AG09309 (cell line): ENCODE measurements around the gene RALGDS.

Experiments used
- DNase-seq: peaks from one replicate; pipeline ENCODE4 v3.0.0-alpha.2; 2010; ENCODE audit warnings: low read depth
- H3K4me3 ChIP-seq: 2 replicates; pipeline ENCODE4 v1.5.1; 2011; ENCODE audit warnings: mild to moderate bottlenecking, low read depth, low read length, moderate library complexity; ENCODE audit not compliant: control insufficient read depth
- CTCF ChIP-seq: IDR thresholded peaks from 2 replicates; pipeline ENCODE4 v1.5.1; 2011; ENCODE audit warnings: mild to moderate bottlenecking, low read depth, low read length, inconsistent platforms; ENCODE audit not compliant: insufficient read depth, control insufficient read depth; ENCODE audit errors: missing control alignments

Gene RALGDS

DNA sequence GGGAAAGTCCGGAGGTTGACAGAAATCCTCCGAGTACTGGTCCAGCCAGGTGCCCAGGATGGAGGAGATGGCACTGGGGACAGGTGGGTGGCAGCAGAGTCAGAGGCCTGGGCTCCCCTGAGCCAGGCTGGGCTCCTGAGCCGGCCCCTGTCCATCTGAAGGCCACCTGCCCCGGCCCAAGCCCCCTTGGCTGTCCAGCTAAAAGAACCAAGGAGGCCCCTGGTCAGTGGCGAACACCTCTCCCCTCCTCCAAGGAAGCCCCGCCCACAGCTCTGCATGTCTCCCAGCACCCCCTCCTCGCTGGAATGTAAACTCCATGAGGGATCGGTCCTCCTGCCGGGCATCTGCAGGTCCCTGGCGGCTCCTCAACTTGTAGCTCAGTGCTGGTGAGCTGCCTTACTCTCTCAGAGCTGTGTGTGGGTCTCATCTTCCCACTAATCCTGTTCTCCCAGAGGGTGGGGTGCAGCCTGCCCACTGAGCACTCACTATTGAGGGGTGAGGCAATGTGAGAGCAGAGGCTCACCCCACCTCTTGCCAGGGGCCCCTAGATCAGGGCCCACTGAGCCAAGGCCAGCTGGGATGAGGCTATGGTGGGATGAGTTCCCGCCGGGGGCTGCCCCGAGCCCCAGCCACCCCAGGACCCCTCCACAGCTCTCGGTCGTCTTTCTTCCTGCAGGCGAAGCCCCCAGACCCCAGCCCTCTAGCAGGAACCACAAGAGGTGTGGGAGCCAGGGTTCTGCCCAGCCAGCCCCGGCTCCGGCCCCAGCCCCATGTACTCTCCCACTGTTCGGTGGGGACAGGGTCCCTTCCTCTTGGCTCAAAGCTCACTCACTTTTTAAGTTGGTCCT lies 12.0 kb downstream of the RALGDS start:
- no peak overlapping the region for H3K4me3 ChIP-seq
- no peak for TF ChIP-seq CTCF
- DNase-seq = no peak

- no peak for DNase-seq
- no peak for TF ChIP-seq CTCF
These were observed 12.9 kb downstream of the RALGDS start for GRCh38 chr9:133107961-133108793.

DNA sequence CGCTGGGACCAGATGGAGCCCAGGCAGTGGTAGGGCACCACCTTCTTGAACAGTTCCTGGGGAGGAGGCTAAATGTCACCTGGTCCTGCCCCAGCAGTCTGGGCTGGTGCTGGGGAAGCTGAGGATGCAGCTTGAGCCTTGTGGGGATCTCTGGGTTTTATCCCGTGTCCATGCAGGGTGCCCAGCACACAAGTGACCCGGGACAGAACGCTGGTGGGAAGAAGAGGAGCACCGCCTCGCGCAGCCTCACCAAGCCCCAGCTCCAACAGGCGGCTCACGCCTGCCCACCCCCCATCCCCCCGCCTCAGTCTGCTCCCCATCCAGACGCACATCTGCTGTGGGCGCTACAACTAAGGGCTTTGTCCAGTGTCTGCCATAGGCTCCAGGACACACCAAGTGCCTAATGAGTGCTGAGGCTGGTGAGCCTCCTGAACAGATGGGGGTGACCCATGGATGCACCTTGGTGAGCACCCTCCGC lies 13.8 kb downstream of the RALGDS start:
- no peak for DNase-seq
- H3K4me3 ChIP-seq = no peak overlapping the region
- no peak for TF ChIP-seq CTCF

More at GRCh38 chr9:133107961-133108793, 12.9 kb downstream of the RALGDS start:
- H3K4me3 ChIP-seq = no peak overlapping the region

DNA sequence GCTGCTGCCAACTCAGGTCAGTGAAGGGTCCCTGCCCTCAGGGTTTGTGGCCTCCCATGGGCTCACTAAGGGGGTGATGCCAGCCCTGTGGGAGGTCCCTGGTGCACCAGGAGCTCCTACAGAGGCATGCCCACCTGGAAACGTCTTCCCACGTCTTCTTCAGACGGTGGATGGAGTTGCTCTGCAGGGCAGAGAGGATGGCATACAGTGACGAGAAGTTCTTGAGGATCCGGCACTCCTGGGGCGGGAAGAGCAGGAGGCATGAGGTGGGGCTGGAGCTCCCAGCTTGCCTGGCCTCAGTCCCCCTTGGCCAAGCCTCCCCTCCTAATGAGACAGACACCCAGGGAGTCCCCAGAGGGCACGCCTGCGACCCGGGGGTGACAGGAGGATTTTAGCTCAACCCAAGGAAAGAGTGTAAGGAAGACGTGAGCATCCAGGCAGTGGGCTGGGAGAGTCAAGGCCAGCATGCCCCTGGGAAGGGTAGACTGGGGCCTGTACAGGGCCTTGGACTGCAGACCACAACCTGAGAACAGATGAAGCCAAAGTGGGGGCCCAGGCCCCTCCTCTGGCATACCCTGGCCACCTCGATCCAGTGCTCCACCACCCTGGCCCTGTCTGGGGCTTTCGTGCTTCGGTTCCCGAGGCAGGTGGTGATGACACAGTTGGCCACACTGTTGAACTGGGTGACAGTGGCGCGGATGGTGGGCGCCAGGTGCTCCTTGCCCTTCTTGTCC lies 14.4 kb downstream of the RALGDS start:
- H3K4me3 ChIP-seq = no peak overlapping the region
- DNase-seq = no peak
- no peak for TF ChIP-seq CTCF

DNA sequence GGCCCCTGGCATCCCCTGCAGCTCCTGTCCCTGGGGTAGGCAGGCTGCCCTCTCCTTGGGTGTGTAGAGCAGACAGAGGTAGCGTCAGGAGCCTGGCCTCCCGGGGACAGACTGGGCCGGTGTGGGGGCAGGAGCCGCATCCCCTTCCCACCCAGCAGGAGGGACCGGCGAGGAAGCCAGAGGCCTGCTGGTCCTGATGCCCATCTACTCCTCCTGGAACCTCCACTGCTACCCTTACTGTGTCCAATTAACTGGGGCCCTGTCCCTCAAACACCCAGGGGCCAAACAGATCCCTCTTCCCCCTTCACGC lies 15.6 kb downstream of the RALGDS start:
- DNase-seq = no peak
- H3K4me3 ChIP-seq = no peak overlapping the region
- TF ChIP-seq CTCF = no peak

GRCh38 chr9:133104718-133105460 lies 16.2 kb downstream of the RALGDS start:
- H3K4me3 ChIP-seq = no peak overlapping the region
- no peak for TF ChIP-seq CTCF
- no peak for DNase-seq
